ENCODE data around the gene ENTPD8. TPM values are rescaled to one million over a fixed set of nuclear protein-coding genes. Genes with fewer than 3 reads are reported as not detected.

Gene ENTPD8
- total and polyA plus RNA-seq, 2 of the 13 experiments (the other 11 are each of a cell fraction or from before 2014, with no cell fraction given), result 0.26 to 0.44 TPM

DNA sequence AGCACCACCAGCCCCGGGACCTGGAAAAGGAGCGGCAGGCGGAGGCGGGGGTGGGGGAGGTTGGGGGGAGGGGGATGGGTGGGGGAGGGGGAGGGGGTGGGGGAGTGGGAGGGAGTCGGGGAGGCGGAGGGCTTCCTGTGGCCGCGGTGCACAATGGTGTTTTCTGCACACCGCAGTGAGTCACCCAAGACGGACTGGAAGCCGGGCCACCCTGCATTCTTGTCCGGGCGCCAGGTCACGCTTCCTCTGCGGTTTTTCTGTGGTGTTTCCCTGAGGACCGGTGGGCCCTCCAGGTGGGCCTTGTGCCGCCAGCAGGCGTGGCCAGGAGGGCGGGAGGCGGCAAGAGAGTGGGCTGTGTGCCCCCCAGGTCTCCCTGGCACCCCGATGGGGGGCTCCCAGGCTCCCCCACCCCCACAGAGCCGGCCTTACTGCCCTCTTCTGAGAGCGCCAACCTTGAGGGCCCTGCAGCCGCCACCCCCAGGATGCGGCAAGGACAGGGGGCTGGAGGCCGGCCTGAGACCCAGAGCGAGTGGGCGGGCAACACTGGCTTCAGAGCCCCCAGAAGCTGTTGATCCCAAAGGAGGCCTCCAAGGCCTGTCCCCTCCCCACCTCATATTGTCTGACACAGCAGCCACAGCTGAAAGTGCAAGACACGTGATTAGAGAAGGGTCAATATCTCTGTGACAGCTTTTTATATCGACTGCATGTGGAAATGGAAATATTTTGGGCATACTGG, 29.3 kb downstream of the ENTPD8 start (continued):
- TF ChIP-seq, protein P1, sequence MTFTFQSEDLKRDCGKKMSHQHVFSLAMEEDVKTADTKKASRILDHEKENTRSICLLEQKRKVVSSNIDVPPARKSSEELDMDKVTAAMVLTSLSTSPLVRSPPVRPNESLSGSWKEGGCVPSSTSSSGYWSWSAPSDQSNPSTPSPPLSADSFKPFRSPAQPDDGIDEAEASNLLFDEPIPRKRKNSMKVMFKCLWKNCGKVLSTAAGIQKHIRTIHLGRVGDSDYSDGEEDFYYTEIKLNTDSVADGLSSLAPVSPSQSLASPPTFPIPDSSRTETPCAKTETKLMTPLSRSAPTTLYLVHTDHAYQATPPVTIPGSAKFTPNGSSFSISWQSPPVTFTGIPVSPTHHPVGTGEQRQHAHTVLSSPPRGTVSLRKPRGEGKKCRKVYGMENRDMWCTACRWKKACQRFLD (CRISPR knock-in tag; IDR thresholded peaks at IDR 0.05; ENCODE audit: borderline replicate concordance), result no peak
- TF ChIP-seq, protein P2, sequence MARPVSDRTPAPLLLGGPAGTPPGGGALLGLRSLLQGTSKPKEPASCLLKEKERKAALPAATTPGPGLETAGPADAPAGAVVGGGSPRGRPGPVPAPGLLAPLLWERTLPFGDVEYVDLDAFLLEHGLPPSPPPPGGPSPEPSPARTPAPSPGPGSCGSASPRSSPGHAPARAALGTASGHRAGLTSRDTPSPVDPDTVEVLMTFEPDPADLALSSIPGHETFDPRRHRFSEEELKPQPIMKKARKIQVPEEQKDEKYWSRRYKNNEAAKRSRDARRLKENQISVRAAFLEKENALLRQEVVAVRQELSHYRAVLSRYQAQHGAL (CRISPR knock-in tag; IDR thresholded peaks at IDR 0.05; ENCODE audit: not compliant biosample characterization), result no peak
- TF ChIP-seq ZNF879 (CRISPR knock-in tag; IDR thresholded peaks at IDR 0.05) (no peak), ZNF780A (CRISPR knock-in tag; IDR thresholded peaks at IDR 0.05) (no peak), EED (CRISPR knock-in tag; IDR thresholded peaks at IDR 0.05) (no peak), KDM2A (CRISPR knock-in tag; IDR thresholded peaks at IDR 0.05; ENCODE audit: borderline replicate concordance, low read depth) (no peak), ZBTB20 (CRISPR knock-in tag; IDR thresholded peaks at IDR 0.05; ENCODE audit: borderline replicate concordance, low read depth) (no peak), MEF2D (CRISPR knock-in tag; IDR thresholded peaks at IDR 0.05) (no peak), SETDB1 (CRISPR knock-in tag; IDR thresholded peaks at IDR 0.05; ENCODE audit: borderline replicate concordance) (no peak), ZNF776 (CRISPR knock-in tag; IDR thresholded peaks at IDR 0.05) (no peak), ZNF207 (IDR thresholded peaks at IDR 0.05; ENCODE audit: borderline replicate concordance) (no peak), ZNF260 (CRISPR knock-in tag; IDR thresholded peaks at IDR 0.05; ENCODE audit: borderline replicate concordance, low read depth) (no peak), ZNF772 (CRISPR knock-in tag; IDR thresholded peaks at IDR 0.05) (no peak), PCBP1 (IDR thresholded peaks at IDR 0.05; ENCODE audit: borderline replicate concordance, low read depth, low read length) (peak; percentile 99)
- TF ChIP-seq, protein P3, sequence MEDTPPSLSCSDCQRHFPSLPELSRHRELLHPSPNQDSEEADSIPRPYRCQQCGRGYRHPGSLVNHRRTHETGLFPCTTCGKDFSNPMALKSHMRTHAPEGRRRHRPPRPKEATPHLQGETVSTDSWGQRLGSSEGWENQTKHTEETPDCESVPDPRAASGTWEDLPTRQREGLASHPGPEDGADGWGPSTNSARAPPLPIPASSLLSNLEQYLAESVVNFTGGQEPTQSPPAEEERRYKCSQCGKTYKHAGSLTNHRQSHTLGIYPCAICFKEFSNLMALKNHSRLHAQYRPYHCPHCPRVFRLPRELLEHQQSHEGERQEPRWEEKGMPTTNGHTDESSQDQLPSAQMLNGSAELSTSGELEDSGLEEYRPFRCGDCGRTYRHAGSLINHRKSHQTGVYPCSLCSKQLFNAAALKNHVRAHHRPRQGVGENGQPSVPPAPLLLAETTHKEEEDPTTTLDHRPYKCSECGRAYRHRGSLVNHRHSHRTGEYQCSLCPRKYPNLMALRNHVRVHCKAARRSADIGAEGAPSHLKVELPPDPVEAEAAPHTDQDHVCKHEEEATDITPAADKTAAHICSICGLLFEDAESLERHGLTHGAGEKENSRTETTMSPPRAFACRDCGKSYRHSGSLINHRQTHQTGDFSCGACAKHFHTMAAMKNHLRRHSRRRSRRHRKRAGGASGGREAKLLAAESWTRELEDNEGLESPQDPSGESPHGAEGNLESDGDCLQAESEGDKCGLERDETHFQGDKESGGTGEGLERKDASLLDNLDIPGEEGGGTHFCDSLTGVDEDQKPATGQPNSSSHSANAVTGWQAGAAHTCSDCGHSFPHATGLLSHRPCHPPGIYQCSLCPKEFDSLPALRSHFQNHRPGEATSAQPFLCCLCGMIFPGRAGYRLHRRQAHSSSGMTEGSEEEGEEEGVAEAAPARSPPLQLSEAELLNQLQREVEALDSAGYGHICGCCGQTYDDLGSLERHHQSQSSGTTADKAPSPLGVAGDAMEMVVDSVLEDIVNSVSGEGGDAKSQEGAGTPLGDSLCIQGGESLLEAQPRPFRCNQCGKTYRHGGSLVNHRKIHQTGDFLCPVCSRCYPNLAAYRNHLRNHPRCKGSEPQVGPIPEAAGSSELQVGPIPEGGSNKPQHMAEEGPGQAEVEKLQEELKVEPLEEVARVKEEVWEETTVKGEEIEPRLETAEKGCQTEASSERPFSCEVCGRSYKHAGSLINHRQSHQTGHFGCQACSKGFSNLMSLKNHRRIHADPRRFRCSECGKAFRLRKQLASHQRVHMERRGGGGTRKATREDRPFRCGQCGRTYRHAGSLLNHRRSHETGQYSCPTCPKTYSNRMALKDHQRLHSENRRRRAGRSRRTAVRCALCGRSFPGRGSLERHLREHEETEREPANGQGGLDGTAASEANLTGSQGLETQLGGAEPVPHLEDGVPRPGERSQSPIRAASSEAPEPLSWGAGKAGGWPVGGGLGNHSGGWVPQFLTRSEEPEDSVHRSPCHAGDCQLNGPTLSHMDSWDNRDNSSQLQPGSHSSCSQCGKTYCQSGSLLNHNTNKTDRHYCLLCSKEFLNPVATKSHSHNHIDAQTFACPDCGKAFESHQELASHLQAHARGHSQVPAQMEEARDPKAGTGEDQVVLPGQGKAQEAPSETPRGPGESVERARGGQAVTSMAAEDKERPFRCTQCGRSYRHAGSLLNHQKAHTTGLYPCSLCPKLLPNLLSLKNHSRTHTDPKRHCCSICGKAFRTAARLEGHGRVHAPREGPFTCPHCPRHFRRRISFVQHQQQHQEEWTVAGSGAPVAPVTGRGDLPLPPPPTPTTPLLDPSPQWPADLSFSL (CRISPR knock-in tag; IDR thresholded peaks at IDR 0.05), result no peak
- TF ChIP-seq, protein P4, sequence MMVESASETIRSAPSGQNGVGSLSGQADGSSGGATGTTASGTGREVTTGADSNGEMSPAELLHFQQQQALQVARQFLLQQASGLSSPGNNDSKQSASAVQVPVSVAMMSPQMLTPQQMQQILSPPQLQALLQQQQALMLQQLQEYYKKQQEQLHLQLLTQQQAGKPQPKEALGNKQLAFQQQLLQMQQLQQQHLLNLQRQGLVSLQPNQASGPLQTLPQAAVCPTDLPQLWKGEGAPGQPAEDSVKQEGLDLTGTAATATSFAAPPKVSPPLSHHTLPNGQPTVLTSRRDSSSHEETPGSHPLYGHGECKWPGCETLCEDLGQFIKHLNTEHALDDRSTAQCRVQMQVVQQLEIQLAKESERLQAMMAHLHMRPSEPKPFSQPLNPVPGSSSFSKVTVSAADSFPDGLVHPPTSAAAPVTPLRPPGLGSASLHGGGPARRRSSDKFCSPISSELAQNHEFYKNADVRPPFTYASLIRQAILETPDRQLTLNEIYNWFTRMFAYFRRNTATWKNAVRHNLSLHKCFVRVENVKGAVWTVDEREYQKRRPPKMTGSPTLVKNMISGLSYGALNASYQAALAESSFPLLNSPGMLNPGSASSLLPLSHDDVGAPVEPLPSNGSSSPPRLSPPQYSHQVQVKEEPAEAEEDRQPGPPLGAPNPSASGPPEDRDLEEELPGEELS (CRISPR knock-in tag; IDR thresholded peaks at IDR 0.05), result no peak
- TF ChIP-seq, protein P5, sequence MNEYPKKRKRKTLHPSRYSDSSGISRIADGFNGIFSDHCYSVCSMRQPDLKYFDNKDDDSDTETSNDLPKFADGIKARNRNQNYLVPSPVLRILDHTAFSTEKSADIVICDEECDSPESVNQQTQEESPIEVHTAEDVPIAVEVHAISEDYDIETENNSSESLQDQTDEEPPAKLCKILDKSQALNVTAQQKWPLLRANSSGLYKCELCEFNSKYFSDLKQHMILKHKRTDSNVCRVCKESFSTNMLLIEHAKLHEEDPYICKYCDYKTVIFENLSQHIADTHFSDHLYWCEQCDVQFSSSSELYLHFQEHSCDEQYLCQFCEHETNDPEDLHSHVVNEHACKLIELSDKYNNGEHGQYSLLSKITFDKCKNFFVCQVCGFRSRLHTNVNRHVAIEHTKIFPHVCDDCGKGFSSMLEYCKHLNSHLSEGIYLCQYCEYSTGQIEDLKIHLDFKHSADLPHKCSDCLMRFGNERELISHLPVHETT (CRISPR knock-in tag; conservative IDR thresholded peaks at IDR 0.05), result no peak
